ENCODE data around the gene PDE12. TPM values are rescaled to one million over a fixed set of nuclear protein-coding genes. Genes with fewer than 3 reads are reported as not detected.

Gene PDE12
- total RNA-seq, 1 donor from 2014 or later: 8.6 TPM

GRCh38 chr3:57616233-57616632 lies 60.2 kb downstream of the PDE12 start:
- Mint-ChIP-seq H3K4me1 (no peaks in the 10 kb centered on the region), H3K27me3 (ENCODE audit: insufficient read depth, low read depth) (no peaks in the 10 kb centered on the region), H3K27ac (no peak overlapping the region), H3K36me3 (peaks cover 7% of the 10 kb centered on the region), H3K9me3 (peaks cover 4% of the 10 kb centered on the region), H3K4me3 (no peak overlapping the region)
- Histone ChIP-seq H3K27ac (no peak overlapping the region), H3K4me2 (no peak overlapping the region), H3F3A (ENCODE audit: low read depth) (no peaks in the 10 kb centered on the region), H3K79me2 (ENCODE audit: low read depth) (no peaks in the 10 kb centered on the region), H3K9me3 (ENCODE audit: low read depth) (no peaks in the 10 kb centered on the region), H3K36me3 (no peaks in the 10 kb centered on the region), H3K27me3 (no peaks in the 10 kb centered on the region), H4K20me1 (ENCODE audit: low read depth) (no peaks in the 10 kb centered on the region), H3K4me3 (no peak overlapping the region), H3K4me1 (no peaks in the 10 kb centered on the region), H3K9ac (no peak overlapping the region), H2AFZ (replicated peaks) (no peak overlapping the region)
- TF ChIP-seq EZH2 (IDR thresholded peaks at IDR 0.05) (no peak), CTCF (IDR thresholded peaks at IDR 0.05) (no peak), EZH2phosphoT487 (IDR thresholded peaks at IDR 0.05) (no peak)
- no peak for DNase-seq (ENCODE audit: low spot score)

Small RNA genes lying within 50 kb of the gene (small RNA-seq; reads per million reads assigned to genes)
- gene RNU6-108P (not detected), gene RNU6-1181P (not detected), gene RNU6-483P (not detected)

Other genes starting within 250 kb of the PDE12 start
- 0.02 and 0.03 TPM in 2 replicates for gene DNAH12, start 11.9 kb upstream of the PDE12 start, total RNA-seq (ENCODE audit: low replicate concordance)
- gene ARF4, start 41.1 kb downstream of the PDE12 start, total RNA-seq (ENCODE audit: low replicate concordance): 102 and 138 TPM in 2 replicates
- gene DENND6A, start 136.8 kb downstream of the PDE12 start, total RNA-seq (ENCODE audit: low replicate concordance): 29.5 and 35.4 TPM in 2 replicates
- gene SLMAP, start 200.0 kb downstream of the PDE12 start, total RNA-seq (ENCODE audit: low replicate concordance): 36.4 and 59.4 TPM in 2 replicates

All from neural progenitor cell (in vitro differentiated cells).